CD4-positive, alpha-beta T cell treated with Interleukin-10 for 1 hour (primary cell): Measurements from ENCODE around the gene ADARB2.
"Not testable (repeated sequence)": the region's sequence is repeated elsewhere in the genome, so short reads cannot be mapped to it uniquely, and the experiment has no call there.

Experiments
- DNase-seq: peaks from one replicate; pipeline ENCODE4 v3.0.0-alpha.2; 2020

The ADARB2 gene

DNA sequence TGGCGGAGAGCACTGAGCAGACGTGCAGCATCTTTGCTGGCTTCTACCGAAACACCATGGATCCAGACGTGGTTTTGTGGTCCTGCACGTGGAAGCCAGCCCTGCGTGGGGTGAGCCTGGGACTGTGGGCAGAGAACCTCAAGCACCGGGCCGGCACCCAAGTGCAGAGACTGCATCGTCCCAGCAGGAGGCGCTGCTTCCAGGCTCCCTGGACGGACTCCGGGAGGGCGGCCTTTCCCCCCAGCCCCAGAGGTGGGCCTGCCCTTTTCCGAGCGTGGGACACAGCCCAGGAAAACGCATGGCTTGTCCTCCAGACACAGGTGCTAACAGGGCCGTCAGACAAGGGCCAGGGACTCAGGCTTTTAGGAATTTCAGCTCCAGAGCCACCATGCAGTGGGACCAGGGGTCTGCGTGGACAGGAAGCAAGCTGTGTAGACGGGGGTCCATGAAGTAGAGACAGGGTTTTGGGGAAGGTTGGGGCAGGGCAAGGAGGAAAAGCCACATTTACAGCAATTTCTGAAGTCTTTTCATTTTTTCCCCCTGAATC is 377.2 kb downstream of the ADARB2 start:
- no peak for DNase-seq

- DNase-seq, result no peak
Observed at GRCh38 chr10:1359626-1359955, 377.7 kb downstream of the ADARB2 start.

- no peak for DNase-seq
Observed at GRCh38 chr10:1358860-1359625, 378.3 kb downstream of the ADARB2 start.

GRCh38 chr10:1358147-1358546 is 379.2 kb downstream of the ADARB2 start:
- no peak for DNase-seq

DNA sequence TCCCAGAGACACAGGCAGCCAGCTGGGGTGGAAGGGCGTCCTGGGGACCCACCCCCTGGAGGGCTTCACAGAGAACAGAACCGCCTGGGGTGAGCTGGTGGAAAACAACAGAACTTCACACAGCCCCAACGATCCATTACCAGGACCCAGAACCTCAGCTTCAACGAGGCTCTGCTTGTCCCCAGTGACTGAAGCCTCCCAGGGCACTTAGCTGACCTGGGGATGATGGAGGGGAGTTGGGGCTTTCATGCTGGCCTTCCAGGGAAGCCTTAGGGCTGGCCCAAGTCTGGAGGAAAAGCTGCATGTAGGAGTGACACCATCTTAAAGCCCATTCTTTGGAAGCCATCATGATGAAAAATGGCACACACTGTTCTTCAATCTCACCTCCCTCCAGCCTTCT is 381.0 kb downstream of the ADARB2 start:
- no peak for DNase-seq

DNA sequence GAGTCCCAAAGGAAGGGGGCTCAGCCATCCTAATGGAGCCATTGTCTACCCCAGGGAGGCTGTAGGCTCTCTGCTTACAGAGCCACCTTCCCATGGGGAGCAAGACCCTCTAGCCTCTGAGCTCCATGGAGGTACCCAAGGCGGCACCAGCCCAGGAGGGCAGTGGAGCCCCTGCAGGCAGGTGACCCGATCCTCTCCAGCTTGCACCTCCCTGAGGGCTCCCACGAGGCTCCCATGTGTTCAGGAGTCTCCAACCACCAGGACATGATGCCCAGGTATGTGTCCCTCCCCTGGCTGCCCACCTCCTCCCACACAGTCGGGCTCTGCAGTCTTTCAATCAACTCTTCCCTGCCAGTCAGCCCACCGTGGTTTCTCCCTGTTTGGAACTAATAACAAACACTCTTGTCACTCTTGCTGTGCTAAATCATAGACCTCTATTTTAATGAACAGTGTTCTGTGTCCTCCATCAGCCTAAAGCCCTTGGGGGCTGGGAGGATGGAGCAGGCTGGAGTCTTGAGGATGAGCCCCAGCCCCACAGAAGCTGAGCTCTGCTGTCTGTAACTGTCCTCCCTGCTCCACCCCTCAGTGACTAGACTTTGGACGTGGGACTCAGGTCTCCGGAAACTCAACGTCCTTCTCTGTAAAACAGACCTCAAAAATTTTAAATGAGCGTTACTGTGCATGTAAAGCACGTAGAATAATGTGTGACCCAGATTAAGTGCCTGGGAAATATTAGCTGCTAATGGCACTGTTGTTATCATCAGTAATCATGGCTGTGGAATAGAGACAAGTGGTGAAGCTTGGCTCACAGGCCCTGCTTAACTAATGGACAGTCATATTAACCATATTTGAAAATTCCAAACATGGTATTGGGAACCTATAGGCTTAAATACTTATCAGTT is 382.3 kb downstream of the ADARB2 start:
- no peak for DNase-seq

DNA sequence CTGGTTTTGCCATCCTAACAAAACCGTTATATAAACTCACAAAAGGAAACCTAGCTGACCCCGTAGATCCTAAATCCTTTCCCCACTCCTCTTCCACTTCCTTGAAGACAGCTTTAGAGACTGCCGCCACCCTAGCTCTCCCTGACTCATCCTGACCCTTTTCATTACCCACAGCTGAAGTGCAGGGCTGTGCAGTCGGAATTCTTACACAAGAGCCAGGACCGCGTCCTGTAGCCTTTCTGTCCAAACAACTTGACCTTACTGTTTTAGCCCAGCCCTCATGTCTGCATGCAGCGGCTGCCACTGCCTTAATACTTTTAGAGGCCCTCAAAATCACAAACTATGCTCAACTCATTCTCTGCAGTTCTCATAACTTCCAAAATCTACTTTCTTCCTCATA is 385.0 kb downstream of the ADARB2 start:
- DNase-seq, result not testable (repeated sequence)

GRCh38 chr10:1348773-1349050 is 388.6 kb downstream of the ADARB2 start:
- no peak for DNase-seq

GRCh38 chr10:1347962-1348772 is 389.2 kb downstream of the ADARB2 start:
- no peak for DNase-seq

- DNase-seq, result no peak
Observed at GRCh38 chr10:1347525-1347924, 389.8 kb downstream of the ADARB2 start.

DNA sequence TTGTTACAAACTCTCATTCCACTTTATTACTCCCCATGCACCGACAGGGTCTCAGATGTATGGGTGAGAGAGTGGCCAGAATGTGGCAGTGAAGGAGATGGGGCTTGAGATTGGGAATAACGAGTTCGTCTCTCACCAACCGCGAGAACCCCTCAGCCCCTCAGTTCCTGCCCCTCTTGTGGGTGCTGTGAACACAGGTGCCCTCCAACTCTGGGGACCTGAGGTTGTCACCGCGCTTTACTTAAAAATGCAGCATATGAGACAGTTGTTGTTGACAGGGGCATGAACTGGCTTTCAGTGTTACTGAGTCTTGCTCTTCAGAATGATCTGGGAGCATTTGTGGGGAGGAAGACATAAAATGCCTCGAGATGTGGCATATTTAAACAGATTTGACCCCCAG is 391.1 kb downstream of the ADARB2 start:
- DNase-seq, result no peak

GRCh38 chr10:1345368-1345767 is 392.0 kb downstream of the ADARB2 start:
- DNase-seq, result no peak

DNA sequence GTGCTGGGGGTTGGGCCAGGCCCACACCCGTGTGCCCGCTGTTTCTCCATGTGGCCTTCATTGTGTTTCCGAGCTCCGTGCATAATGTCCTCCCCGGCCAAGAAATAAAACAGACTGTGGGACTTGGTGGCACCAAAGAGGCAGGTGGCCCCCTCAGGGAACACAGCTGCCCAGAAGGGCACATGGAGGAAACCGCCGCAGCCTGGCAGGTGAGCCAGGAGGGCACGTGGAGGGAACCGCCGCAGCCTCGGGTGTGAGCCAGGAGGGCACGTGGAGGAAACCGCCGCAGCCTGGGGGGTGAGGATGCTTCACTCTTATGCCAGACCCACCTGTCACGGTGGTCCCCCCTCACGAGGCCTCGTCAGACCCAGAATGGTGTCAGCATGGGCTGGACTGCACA is 392.5 kb downstream of the ADARB2 start:
- DNase-seq, result no peak

GRCh38 chr10:1344408-1344807 is 392.9 kb downstream of the ADARB2 start:
- DNase-seq, result no peak

- DNase-seq, result no peak
Observed at GRCh38 chr10:1343176-1343575, 394.1 kb downstream of the ADARB2 start.

DNA sequence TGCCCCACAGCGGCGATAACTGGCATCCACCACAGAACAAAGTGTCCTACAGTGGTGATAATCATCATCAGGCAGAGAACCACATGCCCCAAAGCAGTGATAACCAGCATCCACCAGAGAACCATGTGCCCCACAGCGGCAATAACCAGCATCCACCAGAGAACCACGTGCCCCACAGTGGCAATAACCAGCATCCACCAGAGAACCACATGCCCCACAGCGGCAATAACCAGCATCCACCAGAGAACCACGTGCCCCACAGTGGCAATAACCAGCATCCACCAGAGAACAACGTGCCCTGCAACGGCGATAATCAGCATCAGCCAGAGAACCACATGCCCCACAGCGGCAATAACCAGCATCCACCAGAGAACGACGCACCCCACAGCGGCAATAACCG is 396.3 kb downstream of the ADARB2 start:
- DNase-seq, result not testable (repeated sequence)

- DNase-seq, result no peak
Observed at GRCh38 chr10:1339396-1339795, 397.9 kb downstream of the ADARB2 start.

DNA sequence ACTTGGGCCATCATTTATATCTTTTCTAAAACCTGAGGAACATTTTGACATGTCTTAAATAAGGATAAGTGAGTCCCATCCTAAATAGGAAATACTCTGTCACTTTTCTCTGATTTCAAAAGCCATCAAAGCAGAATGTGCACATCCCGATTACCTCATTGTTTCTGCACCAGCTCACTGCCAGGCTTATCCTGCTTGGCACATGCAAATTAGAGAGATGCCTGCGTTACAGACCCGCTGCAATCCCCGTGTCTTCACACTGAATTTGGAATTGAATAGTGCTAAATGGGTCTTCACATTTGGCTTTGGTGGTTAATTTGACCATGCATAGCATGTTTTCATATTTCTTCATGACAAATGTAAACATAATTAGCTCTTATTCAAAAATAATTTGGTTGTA is 401.7 kb downstream of the ADARB2 start:
- DNase-seq, result no peak

DNA sequence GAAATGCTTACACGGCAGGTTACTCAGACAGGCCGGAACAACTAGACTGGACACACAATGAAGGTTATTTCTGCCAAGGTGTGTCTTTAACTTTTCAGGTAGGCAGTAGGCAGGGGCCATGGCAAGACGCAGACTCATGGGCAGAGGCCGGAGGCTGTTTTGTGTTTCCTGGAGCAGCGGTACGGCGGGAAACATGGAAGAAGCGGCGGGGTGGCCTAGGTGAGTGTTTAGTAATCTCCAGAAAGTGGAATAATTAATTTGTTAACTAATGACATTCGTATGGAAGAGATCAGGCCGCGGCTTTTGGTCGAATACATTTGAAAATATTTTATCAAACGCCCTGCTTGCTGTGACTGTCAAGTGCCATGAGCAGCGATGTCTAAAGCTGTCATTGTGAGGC is 403.3 kb downstream of the ADARB2 start:
- DNase-seq, result no peak

DNA sequence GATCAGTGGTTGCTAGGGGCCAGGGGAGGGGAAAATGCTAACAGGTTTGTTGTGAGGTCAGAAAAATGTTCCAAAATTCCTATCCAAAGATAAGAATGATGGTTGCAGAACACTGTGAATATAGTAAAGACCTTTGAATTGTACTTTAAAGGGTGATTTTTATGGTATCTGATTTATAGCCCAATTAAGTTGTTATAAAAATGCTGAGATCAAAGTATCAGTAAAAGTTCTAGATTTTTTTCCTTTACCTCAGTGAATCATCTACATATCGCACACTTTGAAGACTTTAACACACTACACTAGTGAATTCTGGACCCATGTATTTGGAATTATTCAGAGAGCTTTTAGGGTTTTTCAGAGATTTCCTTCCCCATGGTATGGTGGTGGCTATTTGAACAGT is 405.8 kb downstream of the ADARB2 start:
- no peak for DNase-seq

DNA sequence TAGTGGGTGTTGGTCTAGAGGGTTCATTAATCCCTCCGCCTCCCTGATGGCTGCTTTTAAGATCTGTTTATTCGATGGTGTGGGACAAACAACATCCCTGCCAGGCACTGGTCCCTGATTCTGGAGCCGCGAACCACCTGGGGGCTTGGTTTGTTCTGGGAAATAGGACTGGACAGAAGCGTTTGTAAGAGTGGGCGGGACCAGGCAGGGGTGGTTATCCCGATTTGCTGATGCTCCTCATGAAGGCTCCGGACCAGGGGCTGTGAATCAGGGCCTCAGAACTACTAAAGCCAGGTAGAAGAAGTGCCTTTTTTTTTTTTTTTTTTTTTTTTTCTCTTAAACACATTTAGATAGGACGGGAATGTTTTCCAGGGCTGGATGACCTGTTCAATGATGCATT is 407.7 kb downstream of the ADARB2 start:
- no peak for DNase-seq

DNA sequence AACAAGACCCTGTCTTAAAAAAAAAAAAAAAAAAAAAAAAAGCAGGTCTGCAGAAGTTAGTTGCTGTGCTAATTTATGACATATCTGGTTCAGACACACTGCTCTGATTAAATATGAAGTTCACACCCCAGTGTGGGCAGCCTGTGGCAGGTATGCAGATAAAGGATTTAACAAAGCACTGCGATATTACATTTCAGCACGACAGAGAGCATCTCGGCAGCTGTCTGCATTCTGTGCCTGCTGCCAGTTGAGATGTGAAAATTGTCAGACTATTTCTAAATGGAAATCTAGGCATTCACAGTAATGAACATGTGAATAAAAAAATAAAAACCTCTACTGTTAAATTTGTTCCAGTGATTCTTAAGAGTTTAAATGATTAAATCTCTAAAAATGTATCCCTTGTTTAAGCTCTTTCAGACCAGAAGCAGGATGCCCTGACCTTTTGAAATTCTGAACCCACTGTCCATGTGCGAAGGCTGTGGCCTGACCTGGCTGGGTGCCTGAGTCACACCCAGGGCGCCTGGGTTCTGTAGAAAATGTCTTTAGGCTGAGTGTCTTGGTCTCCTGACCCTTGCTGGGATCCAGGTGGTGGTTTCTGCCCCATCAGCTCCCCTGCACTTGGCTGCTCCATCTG is 408.2 kb downstream of the ADARB2 start:
- no peak for DNase-seq
